ENCODE data around the gene KLHL17.

KLHL17 gene

GRCh38 chr1:952603-953002 is 7.8 kb upstream of the KLHL17 start:
- DNase-seq (ENCODE audit: low spot score): no peak

GRCh38 chr1:953524-954320 is 6.7 kb upstream of the KLHL17 start:
- no peak for DNase-seq (ENCODE audit: low spot score)

- no peak for DNase-seq (ENCODE audit: low spot score)
Observed at GRCh38 chr1:954927-955326, 5.5 kb upstream of the KLHL17 start.

- DNase-seq (ENCODE audit: low spot score): no peak
Observed at GRCh38 chr1:955474-955873, 4.9 kb upstream of the KLHL17 start.

- DNase-seq (ENCODE audit: low spot score): no peak
Observed at GRCh38 chr1:956636-957035, 3.7 kb upstream of the KLHL17 start.

GRCh38 chr1:958823-959730 is 1.3 kb upstream of the KLHL17 start, which contains the start of gene NOC2L:
Gene NOC2L (minus strand): TSS chr1:959256. CDS start chr1:959240, 16 bp downstream.
- DNase-seq (ENCODE audit: low spot score): peak; percentile 93

- DNase-seq (ENCODE audit: low spot score): no peak
Observed at GRCh38 chr1:959731-960362, 537 bp upstream of the KLHL17 start.

- DNase-seq (ENCODE audit: low spot score): no peak
Observed at GRCh38 chr1:961132-961669, 817 bp downstream of the KLHL17 start.

GRCh38 chr1:962381-963300 is 2.3 kb downstream of the KLHL17 start:
- DNase-seq (ENCODE audit: low spot score): no peak

GRCh38 chr1:963301-963651 is 2.9 kb downstream of the KLHL17 start:
- no peak for DNase-seq (ENCODE audit: low spot score)

GRCh38 chr1:963746-964525 is 3.6 kb downstream of the KLHL17 start:
- DNase-seq (ENCODE audit: low spot score): no peak

- DNase-seq (ENCODE audit: low spot score): no peak
Observed at GRCh38 chr1:964691-965525, 4.5 kb downstream of the KLHL17 start.

- no peak for DNase-seq (ENCODE audit: low spot score)
Observed at GRCh38 chr1:965526-966134, 5.2 kb downstream of the KLHL17 start.

GRCh38 chr1:966135-966703 is 5.8 kb downstream of the KLHL17 start, which contains the start of gene PLEKHN1:
Gene PLEKHN1 (plus strand): TSS chr1:966482. CDS start chr1:966532, 50 bp downstream.
- no peak for DNase-seq (ENCODE audit: low spot score)

GRCh38 chr1:966704-967300 is 6.4 kb downstream of the KLHL17 start:
- DNase-seq (ENCODE audit: low spot score): peak; percentile 78

- DNase-seq (ENCODE audit: low spot score): no peak
Observed at GRCh38 chr1:967466-968343, 7.3 kb downstream of the KLHL17 start.

GRCh38 chr1:969260-969855 is 9.0 kb downstream of the KLHL17 start:
- no peak for DNase-seq (ENCODE audit: low spot score)

Data from CD4-positive, alpha-beta T cell treated with Interleukin-6 at 100 ng/mL for 8 hours (primary cell).